HuH-7 (cell line): ENCODE measurements around the gene MCM8.
A peak's percentile ranks its signal among the peaks of the same experiment; 100 is the strongest.

Source experiments
- DNase-seq: peaks from one replicate; pipeline ENCODE4 v3.0.0; 2011; ENCODE audit warnings: low spot score

MCM8 gene

DNA sequence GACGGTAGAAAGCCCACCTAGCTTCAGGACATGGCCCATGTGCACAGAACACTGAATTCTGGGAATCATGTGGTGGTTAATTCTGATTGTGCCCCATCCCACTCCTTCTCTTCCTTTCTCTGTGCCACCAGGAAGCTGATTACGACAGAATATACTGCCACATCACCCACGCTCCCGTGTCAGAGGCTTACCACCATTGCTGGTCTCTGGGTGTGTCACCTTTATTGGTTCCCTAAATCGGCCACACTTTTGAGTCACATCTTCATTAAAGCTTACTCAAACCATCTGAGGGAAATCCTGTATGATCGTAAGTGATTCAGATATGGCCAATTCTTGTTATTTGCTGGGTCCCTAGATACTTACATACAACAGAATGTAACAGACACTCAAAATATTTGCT is 3.2 kb upstream of the MCM8 start:
- no peak for DNase-seq

DNA sequence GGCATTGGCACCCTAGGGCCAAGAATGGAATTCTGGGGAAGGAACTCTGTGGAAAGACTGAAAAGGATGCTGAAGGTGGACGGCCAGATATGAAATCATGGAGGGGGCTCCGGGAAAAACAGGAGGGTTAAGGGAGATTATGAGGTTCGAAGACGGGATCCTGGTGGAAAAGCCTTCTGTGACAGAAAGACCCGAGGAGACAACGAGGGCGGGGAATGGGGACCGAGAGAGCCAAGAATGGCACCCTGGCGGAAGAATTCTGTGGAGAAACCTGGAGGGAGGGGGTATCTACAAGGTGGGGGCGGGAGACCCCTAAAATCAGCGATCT is 545 bp upstream of the MCM8 start:
- DNase-seq = peak; percentile 28

- no peak for DNase-seq
Measured at GRCh38 chr20:5967469-5967868, 17.0 kb downstream of the MCM8 start.

DNA sequence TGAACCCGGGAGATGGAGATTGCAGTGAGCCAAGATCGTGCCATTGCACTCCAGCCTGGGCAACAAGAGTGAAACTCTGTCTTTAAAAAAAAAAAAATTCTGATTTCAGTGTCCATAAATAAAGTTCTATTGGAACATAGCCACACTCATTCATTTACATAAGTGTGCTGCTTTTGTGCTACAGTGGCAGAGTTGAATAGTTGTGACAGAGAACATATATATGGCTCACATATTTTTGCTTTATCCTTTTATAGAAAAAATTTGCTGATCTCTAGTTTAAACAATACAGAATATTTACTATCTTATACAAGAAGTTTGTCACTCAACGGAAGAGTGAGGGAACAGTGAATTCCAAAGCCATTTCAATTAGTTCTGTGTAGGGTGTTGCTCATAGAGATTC is 18.0 kb downstream of the MCM8 start:
- no peak for DNase-seq

GRCh38 chr20:5969348-5969935 is 19.0 kb downstream of the MCM8 start:
- DNase-seq = no peak

GRCh38 chr20:5969940-5970339 is 19.5 kb downstream of the MCM8 start:
- no peak for DNase-seq

DNA sequence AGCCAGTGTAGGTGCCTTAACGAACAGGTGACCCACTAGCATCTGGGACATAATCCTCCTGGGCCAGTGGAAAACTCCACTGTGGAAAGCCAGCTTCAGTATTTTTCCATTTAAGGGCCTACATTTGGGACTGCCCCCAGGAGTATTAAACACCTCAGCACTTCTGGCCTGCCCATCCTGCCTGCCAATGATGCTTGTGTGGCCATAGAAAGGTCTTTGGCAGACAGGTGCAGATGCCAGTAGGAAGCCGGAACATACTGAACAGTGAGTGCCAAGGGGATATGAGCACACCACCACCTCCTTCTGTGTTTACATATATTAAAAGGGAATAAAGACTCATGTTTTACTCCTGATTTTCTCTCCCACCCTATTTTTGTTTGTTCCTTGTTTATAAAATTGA is 19.9 kb downstream of the MCM8 start:
- no peak for DNase-seq

- no peak for DNase-seq
Measured at GRCh38 chr20:5971203-5971602, 20.8 kb downstream of the MCM8 start.

DNA sequence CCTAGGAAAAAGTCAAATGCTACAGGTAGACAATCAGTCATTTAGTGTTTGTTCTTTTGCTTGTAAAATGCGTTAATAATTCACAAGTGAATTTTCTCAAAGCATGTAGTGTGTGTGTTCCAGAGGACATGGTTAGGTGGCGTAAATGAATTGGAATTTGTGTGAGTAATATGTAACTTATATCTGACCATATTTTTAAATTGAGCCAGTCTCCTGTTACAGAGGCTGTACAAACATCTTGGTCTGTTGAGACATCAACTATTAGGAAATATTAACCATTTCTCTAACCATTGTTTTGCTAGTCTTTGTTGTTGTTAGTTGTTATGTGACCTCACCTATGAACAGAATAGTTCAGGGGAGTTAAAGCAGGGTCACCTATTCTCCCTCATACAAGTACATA is 22.7 kb downstream of the MCM8 start:
- peak; percentile 26 for DNase-seq

GRCh38 chr20:5973971-5974370 is 23.5 kb downstream of the MCM8 start:
- DNase-seq = no peak

- no peak for DNase-seq
Measured at GRCh38 chr20:5974531-5974930, 24.1 kb downstream of the MCM8 start.

DNA sequence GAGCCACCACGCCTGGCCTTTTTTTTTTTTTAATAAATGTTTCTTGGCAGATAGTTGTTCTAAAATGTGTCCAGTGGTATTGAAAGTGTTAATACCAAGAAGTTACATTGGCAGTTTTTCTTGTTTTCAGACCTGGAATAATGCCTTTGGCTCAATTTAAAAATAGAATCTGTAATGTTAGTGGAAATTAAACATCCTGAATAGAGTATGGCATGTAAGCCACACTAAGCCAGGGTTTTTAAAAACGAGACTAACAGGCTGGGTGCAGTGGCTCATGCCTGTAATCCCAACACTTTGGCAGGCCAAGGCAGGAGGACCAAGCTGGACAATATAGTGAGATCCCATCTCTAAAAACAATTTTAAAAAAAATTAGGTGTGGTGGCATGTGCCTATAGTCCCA is 25.3 kb downstream of the MCM8 start:
- no peak for DNase-seq

- DNase-seq = no peak
Measured at GRCh38 chr20:5977223-5977622, 26.8 kb downstream of the MCM8 start.

DNA sequence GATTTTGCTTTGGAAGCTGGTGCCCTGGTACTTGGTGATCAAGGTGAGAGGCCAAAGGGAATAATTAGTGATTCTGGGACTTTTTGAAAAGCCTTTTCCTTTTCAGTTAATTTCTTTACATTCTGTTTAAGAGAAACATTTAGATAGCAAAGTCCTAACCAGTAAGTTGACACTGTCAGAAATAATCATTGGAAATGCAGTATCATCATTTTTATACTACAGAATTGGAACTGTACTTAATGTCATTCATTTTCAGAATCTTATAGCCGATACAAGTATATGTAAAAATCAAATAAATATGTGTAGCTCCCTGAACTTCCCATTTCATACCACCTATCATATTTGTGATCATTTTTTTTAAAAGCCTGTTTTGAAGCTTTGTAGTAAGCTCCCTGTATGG is 27.5 kb downstream of the MCM8 start:
- no peak for DNase-seq

- DNase-seq = no peak
Measured at GRCh38 chr20:5979801-5980200, 29.3 kb downstream of the MCM8 start.

DNA sequence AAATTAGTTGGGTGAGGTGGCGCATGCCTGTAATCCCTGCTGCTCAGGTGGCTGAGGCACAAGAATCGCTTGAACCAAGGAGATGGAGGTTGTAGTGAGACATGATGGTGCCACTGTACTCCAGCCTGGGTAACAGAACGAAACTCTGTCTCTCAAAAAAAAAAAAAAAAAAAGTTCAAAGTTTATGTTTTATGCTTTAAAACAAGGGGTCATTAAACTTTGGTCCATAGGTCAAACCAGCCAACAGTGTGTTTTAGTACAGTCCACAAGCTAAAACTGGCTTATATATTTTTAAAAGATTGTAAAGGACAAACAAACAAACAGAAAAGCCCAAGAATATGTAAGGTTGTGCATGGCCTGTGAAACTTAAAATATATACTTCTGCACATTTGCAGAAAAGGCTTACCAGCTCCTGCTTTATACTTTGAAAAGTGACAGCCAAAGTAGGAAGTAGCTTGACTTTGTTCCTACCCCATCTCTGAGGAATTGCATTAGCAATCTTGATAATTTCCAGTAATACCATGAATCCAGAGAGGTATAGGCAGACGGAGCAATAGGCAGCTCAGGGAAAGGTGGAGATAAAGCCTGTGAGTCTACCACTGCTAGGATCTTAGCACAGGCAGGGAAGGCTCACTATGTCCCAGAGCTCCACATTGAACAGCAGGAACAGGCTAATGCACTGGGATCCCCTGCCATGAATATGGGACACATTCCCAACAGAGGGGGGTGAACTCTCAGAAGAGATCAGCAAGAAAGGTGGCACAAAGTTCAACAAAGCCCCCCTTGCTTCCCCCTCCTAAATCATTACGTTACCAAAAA is 30.5 kb downstream of the MCM8 start:
- DNase-seq = no peak

DNA sequence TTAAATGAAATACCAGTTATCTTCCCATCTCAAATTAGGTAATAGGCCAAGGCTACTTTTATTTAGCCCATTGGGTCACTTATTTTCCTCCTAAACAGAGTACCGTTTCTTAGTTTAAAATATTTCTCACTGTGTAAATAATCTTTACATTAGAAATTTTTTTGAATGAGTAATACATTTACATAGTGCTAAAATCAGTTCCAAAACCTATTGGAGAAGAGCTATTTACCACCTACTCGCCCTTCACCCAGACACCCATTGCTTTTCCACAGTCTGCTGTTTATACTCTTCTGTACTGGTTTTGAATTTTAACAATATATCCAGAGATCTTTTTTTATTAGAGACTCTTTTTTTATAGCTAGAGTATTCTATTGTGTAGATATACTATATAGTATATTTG is 36.9 kb downstream of the MCM8 start:
- DNase-seq = no peak

DNA sequence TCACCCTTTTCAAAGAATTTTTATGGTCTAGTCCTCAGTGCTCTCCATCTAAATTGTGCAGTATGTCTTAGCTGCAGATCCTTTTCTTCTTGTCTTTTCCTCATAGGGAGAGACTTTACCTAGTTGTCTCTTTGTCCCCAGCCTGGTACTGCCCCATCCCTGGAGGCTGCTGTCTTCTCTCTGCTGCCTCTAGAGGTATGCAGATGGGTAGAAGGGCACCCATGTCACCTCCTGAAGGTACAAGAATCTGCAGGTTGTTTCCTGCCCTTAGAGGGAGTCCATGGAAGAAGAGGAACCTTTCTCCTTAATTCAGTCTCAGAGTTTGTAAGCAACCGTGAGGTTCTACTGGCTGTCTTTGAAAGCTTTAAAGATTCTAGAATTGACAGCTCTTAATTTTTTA is 39.1 kb downstream of the MCM8 start:
- DNase-seq = no peak

- no peak for DNase-seq
Measured at GRCh38 chr20:5990946-5991345, 40.5 kb downstream of the MCM8 start.

GRCh38 chr20:5991623-5992441 is 41.4 kb downstream of the MCM8 start:
- DNase-seq = no peak

DNA sequence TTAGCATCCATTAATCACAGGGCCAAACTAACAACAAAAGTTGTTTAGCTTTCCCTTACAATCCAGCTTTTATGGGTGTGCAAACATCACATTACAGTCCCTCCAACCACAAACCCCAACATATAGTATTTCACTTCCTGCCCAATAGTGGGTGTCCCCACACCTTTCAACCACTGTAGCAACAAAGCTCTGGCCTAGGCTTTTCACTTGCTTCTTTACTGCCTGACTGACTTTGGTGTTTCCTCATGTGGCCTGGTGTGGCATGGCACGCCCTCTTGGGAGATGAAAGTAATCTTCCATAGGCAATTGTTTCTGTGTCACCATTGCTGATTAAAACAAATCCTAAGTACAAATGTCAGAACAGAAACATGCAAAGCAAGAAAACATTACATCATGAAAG is 46.3 kb downstream of the MCM8 start:
- peak; percentile 58 for DNase-seq

DNA sequence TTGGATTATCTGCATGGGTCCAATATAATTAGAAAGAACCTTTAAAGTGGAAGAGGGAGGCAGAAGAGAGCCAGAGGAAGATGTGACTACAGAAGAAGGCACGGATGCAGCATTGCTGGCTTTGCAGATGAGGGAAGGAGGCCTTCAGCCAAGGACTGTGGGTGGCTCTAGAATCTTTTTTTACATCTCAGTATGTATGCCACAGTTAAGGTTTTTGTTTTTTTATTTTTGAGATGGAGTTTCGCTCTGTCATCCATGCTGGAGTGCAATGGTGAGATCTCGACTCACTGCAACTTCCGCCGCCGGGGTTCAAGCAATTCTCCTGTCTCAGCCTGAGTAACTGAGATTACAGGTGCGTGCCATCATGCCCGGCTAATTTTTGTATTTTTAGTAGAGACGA is 49.3 kb downstream of the MCM8 start:
- no peak for DNase-seq

DNA sequence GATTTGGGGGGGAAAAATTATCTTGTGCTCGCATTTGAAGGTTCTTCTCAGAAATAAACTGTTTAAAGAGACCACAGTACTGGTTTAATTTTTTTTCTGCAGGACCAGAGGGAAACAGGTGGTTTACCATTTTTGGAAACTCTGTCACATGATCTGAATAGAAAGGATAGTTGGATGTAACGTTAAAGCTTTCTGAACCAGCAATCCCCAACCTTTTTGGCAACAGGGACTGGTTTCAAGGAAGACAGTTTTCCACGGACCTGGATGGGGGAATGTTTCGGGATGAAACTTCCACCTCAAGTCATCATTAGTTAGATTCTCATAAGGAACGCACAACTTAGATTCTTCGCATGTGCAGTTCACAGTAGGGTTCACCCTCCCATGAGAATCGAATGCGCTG is 50.4 kb downstream of the MCM8 start:
- DNase-seq = no peak
